GM12873 (cell line): ENCODE measurements around the gene ERC1.

Source experiments
- CTCF ChIP-seq: IDR thresholded peaks from 2 replicates; pipeline ENCODE4 v1.5.1; 2012; ENCODE audit warnings: low read depth, mild to moderate bottlenecking, moderate library complexity, low read length, control low read depth; ENCODE audit not compliant: insufficient read depth; ENCODE audit errors: missing control alignments

Gene ERC1

GRCh38 chr12:1212526-1212925 lies 221.5 kb downstream of the ERC1 start:
- no peak for TF ChIP-seq CTCF

- no peak for TF ChIP-seq CTCF
These were observed 222.2 kb downstream of the ERC1 start for GRCh38 chr12:1213205-1213604.

- TF ChIP-seq CTCF, result no peak
These were observed 222.7 kb downstream of the ERC1 start for GRCh38 chr12:1213618-1214205.

GRCh38 chr12:1216560-1216959 lies 225.5 kb downstream of the ERC1 start:
- TF ChIP-seq CTCF, result no peak

- no peak for TF ChIP-seq CTCF
These were observed 226.3 kb downstream of the ERC1 start for GRCh38 chr12:1217191-1217949.

GRCh38 chr12:1218369-1218768 lies 227.3 kb downstream of the ERC1 start:
- no peak for TF ChIP-seq CTCF

- no peak for TF ChIP-seq CTCF
These were observed 229.4 kb downstream of the ERC1 start for GRCh38 chr12:1220127-1221092.
